Thymus (tissue), 11 donors: ENCODE measurements around the gene CT55. TPM values are rescaled to one million over a fixed set of nuclear protein-coding genes. Genes with fewer than 3 reads are reported as not detected.

ENCODE experiments used
- DNase-seq, 9 donors: peaks; one replicate each; pipeline ENCODE4 v3.0.0-alpha.2; 2013; ENCODE audit warnings: low spot score in 9 of 9, low read depth in 6 of 9, missing footprints in 1 of 9
- H3K27ac ChIP-seq, 2 donors: one replicate each; pipeline ENCODE4 v1.5.1; 2013; ENCODE audit warnings: control low read depth in 1 of 2, low read depth in 1 of 2, low read length in 1 of 2, mild to moderate bottlenecking in 1 of 2, moderate library complexity in 1 of 2
- H3K27me3 ChIP-seq, 2 donors: one replicate each; pipeline ENCODE4 v1.5.1; 2013; ENCODE audit warnings: low read length in 1 of 2; ENCODE audit not compliant: control insufficient read depth in 2 of 2, insufficient read depth in 1 of 2
- H3K36me3 ChIP-seq, 2 donors: one replicate each; pipeline ENCODE4 v1.5.1; 2013; ENCODE audit warnings: low read length in 1 of 2, mild to moderate bottlenecking in 1 of 2, moderate library complexity in 1 of 2; ENCODE audit not compliant: control insufficient read depth in 2 of 2, insufficient read depth in 2 of 2
- H3K4me1 ChIP-seq, 2 donors: one replicate each; pipeline ENCODE4 v1.5.1; 2013; ENCODE audit warnings: low read length in 2 of 2; ENCODE audit not compliant: control insufficient read depth in 2 of 2, insufficient read depth in 2 of 2
- H3K4me3 ChIP-seq, 2 donors: one replicate each; pipeline ENCODE4 v1.5.1; 2013; ENCODE audit warnings: low read length in 2 of 2, control low read depth in 1 of 2, mild to moderate bottlenecking in 1 of 2
- H3K9me3 ChIP-seq, 2 donors: one replicate each; pipeline ENCODE4 v1.5.1; 2013; ENCODE audit warnings: low read length in 1 of 2, mild to moderate bottlenecking in 1 of 2; ENCODE audit not compliant: control insufficient read depth in 2 of 2, insufficient read depth in 1 of 2
- WGBS: extraction: QIAGEN DNeasy Blood & Tissue Kit; methylation state at CpG from one replicate; pipeline ENCODE4 v1.1.7; 2013; 5-methylcytosine and 5-hydroxymethylcytosine counted together
- polyA plus RNA-seq: library from polyadenylated mRNA; stranded (reverse); fragments of 200-250 nt; gene quantifications from one replicate; pipeline ENCODE4 v1.2.3, GENCODE V29; 2013
- total RNA-seq: library from RNA; stranded (reverse); fragments of 120-200 nt; gene quantifications from one replicate; pipeline ENCODE4 v1.2.4, GENCODE V29; 2013
- donor health status: healthy.

Gene CT55
- total and polyA plus RNA-seq, 2 donors, result 0.07 TPM; not detected in 1

DNA sequence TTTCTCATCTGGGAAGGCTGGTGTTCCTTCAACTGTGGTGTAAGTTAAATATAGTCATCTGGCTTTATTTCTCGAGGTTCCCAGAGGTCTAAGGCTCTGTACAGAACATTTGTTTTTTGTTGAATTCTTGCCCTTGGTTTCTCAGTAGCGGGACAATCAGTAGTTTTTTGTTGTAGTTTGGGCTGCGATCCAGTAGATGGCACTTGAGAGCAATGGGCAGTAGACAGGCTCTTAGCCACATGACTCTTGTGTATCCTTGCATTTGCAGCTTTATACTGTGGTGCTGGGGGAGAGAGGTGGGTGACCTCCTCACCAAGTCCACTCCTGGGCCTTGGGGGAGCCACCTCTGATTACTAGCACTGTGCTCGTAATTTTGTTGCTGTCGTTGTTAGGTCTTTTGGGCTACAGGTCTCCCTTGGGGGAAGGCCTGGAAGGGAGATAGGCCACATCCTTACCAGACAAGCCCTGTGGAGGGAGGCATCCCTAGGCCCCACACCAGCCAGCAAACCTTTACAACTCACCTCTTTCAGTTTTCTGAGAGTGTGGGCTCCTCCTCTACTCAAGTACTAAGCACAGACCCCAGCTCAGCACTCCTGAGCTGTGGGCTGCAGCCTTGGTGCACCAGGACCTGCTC is 59.0 kb downstream of the CT55 start:
- Histone ChIP-seq H3K4me3 (no peak overlapping the region), H3K4me1 (no peaks in the 10 kb centered on the region), H3K9me3 (no peaks in the 10 kb centered on the region), H3K27me3 (no peaks in the 10 kb centered on the region), H3K27ac (no peak overlapping the region), H3K36me3 (no peaks in the 10 kb centered on the region)
- WGBS, result 39% methylated on average over 5 of the region's 5 CpGs
- DNase-seq, result peak in 2 of 9 donors; percentile 35 to 46

DNA sequence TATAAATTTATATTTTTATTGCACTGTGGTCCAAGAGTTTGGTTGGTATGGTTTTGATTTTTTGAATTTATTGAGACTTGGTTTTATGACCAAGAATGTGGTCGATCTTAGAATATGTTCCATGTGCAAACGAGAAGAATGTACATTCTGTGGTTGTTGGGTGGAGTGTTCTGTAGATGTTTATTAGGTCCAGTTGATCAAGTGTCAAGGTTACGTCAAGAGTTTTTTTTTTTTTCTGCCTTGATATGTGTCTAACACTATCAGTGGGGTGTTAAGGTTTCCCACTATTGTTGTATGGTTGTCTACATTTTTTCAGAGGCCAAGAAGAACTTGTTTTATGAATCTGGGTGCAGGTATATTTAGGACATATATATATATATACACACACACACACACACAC is 61.6 kb downstream of the CT55 start:
- Histone ChIP-seq H3K4me3 (no peak overlapping the region), H3K27ac (no peak overlapping the region), H3K4me1 (no peaks in the 10 kb centered on the region), H3K27me3 (peaks cover 0 to 3% of the 10 kb centered on the region in 2 donors), H3K36me3 (no peaks in the 10 kb centered on the region), H3K9me3 (no peaks in the 10 kb centered on the region)
- DNase-seq, result no peak
- 97% methylated on average over 3 of the region's 3 CpGs for WGBS

Other genes starting within 250 kb of the CT55 start
- 1.3 TPM for gene SMIM10, start 180.4 kb downstream of the CT55 start, total RNA-seq
- gene SMIM10, start 180.4 kb downstream of the CT55 start, polyA plus RNA-seq, result 6.5 TPM
- gene RTL8B, start 148.9 kb downstream of the CT55 start, total RNA-seq, result 0.52 TPM
- gene RTL8B, start 148.9 kb downstream of the CT55 start, polyA plus RNA-seq, result 7.3 TPM
- gene RTL8C, start 139.0 kb downstream of the CT55 start, total RNA-seq, result 11.0 TPM
- gene RTL8C, start 139.0 kb downstream of the CT55 start, polyA plus RNA-seq, result 81.0 TPM
- 2.9 TPM for gene RTL8A, start 119.3 kb downstream of the CT55 start, total RNA-seq
- 71.1 TPM for gene RTL8A, start 119.3 kb downstream of the CT55 start, polyA plus RNA-seq
- gene SMIM10L2B, start 72.7 kb downstream of the CT55 start, total RNA-seq, result 0.19 TPM
- gene SMIM10L2B, start 72.7 kb downstream of the CT55 start, polyA plus RNA-seq, result 0.37 TPM
- not detected for gene ETDB, start 50.9 kb downstream of the CT55 start, total RNA-seq
- gene ETDB, start 50.9 kb downstream of the CT55 start, polyA plus RNA-seq, result 0.25 TPM
- gene ETDA, start 80.7 kb upstream of the CT55 start, total RNA-seq, result not detected
- gene ETDA, start 80.7 kb upstream of the CT55 start, polyA plus RNA-seq, result not detected
- gene ETDC, start 138.1 kb upstream of the CT55 start, total RNA-seq, result not detected
- gene ETDC, start 138.1 kb upstream of the CT55 start, polyA plus RNA-seq, result not detected
- 10.8 TPM for gene ZNF75D, start 172.7 kb upstream of the CT55 start, total RNA-seq
- gene ZNF75D, start 172.7 kb upstream of the CT55 start, polyA plus RNA-seq, result 18.2 TPM
- gene ZNF449, start 173.4 kb upstream of the CT55 start, total RNA-seq, result 5.6 TPM
- 6.3 TPM for gene ZNF449, start 173.4 kb upstream of the CT55 start, polyA plus RNA-seq